ENCODE data around the gene SEMA5A. TPM values are rescaled to one million over a fixed set of nuclear protein-coding genes. Genes with fewer than 3 reads are reported as not detected.

Gene SEMA5A
- total and polyA plus RNA-seq, 8 donors: 18.2 to 29.5 (median 20.8) TPM

DNA sequence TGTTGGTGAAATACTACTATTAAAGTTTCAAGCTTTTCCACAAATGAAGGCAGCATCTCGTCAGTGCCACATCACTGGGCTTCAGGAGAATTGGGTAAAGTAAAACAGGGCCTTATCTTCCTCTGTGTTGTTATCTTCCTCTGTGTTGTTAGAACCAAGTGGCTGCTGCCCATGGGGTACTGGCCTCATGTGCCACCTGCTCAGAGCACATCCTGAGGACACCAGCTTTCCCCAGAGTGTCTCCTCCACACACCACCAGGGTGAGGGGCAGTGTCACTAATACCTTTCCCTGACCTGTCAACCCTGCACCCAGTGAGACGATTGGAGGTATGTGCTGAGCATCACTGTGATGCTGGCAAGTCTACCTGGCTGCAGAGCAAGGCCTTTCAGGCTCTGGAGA, 499.9 kb downstream of the SEMA5A start:
- no peak for DNase-seq
- Histone ChIP-seq H3K27ac (peak overlapping the region in 1 of 2 donors; percentile 11), H3K36me3 (no peaks in the 10 kb centered on the region), H3K27me3 (no peaks in the 10 kb centered on the region), H3K9me3 (no peaks in the 10 kb centered on the region), H3K4me3 (no peak overlapping the region), H3K4me1 (no peaks in the 10 kb centered on the region)
- TF ChIP-seq, protein P1, sequence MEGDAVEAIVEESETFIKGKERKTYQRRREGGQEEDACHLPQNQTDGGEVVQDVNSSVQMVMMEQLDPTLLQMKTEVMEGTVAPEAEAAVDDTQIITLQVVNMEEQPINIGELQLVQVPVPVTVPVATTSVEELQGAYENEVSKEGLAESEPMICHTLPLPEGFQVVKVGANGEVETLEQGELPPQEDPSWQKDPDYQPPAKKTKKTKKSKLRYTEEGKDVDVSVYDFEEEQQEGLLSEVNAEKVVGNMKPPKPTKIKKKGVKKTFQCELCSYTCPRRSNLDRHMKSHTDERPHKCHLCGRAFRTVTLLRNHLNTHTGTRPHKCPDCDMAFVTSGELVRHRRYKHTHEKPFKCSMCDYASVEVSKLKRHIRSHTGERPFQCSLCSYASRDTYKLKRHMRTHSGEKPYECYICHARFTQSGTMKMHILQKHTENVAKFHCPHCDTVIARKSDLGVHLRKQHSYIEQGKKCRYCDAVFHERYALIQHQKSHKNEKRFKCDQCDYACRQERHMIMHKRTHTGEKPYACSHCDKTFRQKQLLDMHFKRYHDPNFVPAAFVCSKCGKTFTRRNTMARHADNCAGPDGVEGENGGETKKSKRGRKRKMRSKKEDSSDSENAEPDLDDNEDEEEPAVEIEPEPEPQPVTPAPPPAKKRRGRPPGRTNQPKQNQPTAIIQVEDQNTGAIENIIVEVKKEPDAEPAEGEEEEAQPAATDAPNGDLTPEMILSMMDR (IDR thresholded peaks at IDR 0.05): no peak
- intact Hi-C loops (cut with DNase I): no loop called here
- ATAC-seq: no peak

DNA sequence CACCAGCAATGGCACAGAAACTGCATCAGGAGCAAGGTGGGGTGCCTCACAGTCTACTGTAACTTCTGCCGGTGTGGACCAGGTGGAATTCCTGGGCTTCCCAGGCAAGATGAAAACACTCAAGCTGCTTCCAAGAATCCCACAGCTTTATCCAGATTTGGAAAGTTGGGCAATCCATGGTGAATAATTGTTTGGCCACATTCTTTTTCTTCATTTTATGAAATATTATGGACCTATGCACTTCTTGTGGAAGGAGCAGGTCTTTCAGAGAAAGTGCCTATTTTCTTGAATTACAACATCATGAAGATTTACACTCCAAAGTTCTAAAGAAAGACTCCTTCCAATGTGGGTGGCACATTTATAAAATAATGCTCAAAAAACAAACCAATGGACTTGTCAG, 503.6 kb downstream of the SEMA5A start:
- TF ChIP-seq, protein P1 (IDR thresholded peaks at IDR 0.05): no peak
- Histone ChIP-seq H3K4me3 (no peak overlapping the region), H3K9me3 (no peaks in the 10 kb centered on the region), H3K27me3 (no peaks in the 10 kb centered on the region), H3K27ac (no peak overlapping the region), H3K4me1 (no peaks in the 10 kb centered on the region), H3K36me3 (no peaks in the 10 kb centered on the region)
- no peak for ATAC-seq
- DNase-seq: no peak
- intact Hi-C loops (cut with DNase I): no loop called here

DNA sequence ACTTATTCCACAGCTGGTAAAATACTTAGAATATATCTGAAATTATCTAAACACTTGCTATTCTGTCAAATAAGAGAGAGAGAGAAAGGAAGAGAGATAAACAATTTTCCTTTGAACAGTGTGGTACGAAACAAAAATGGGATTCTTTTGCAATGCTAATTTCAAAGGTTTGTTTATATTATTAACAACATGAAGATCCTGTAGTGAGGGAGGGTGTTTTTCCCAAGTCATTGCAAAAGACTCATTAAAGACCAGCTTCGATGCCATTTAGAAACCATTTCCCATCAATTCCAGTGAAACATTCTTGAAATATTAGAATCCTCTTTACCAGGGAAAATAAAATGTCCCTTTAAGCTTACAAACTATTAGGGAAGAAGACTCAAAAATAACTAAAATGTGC, 505.4 kb downstream of the SEMA5A start:
- ATAC-seq: no peak
- no peaks in the 10 kb centered on the region for H3K36me3 ChIP-seq
- intact Hi-C loops (cut with DNase I): no loop called here

DNA sequence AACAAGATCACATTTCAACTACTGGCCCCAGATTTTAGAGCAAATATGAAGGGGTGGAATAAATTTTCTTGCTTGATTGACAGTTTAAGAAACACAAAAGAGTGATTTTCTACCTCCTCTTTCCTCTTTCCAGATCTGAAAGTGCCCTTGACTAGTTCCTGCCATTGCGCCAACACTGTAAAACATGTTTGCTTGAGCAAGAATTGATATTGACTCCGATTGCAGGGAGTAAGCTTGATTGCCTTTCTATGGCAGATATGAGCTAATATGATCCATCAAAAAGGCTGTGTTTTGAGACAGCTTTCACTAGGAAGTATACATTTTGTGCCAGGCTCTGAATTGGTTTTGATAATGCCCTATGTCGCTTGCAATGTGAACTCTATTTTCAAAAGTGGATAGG, 508.8 kb downstream of the SEMA5A start:
- DNase-seq (no peak), ATAC-seq (no peak)
- Histone ChIP-seq H3K27me3 (no peaks in the 10 kb centered on the region), H3K27ac (no peak overlapping the region), H3K4me3 (no peak overlapping the region), H3K36me3 (no peaks in the 10 kb centered on the region), H3K4me1 (no peaks in the 10 kb centered on the region), H3K9me3 (no peaks in the 10 kb centered on the region)
- TF ChIP-seq, protein P1 (IDR thresholded peaks at IDR 0.05): no peak
- intact Hi-C loops (cut with DNase I): no loop called here

More for the DNA sequence above, 505.4 kb downstream of the SEMA5A start:
- no peak for DNase-seq
- Histone ChIP-seq H3K27me3 (no peaks in the 10 kb centered on the region), H3K27ac (no peak overlapping the region), H3K4me3 (no peak overlapping the region), H3K9me3 (no peaks in the 10 kb centered on the region), H3K4me1 (no peaks in the 10 kb centered on the region)
- TF ChIP-seq, protein P1 (IDR thresholded peaks at IDR 0.05): no peak

DNA sequence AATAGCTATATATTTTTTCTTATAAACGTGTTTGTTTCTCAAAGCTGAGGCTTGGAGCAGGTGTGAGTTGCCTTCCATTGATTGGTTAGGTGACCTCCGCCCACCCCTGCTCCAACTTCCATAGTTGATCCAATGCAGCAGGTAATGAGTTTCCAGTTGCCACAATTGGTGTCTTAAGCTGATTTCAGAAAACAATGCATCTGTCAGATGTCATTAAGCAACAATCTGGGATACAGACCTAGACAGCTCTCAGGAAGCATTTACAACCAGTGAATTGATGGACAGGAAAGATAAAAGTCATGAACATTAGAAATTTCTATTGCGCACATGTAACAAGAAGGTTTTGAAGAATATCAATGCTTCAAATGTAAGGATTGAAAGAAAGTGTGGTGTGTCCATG, 510.5 kb downstream of the SEMA5A start:
- H3K27me3 ChIP-seq: no peaks in the 10 kb centered on the region
- no peak for DNase-seq
- intact Hi-C loops (cut with DNase I): no loop called here
- ATAC-seq: no peak
- no peak overlapping the region for H3K27ac ChIP-seq
- no peaks in the 10 kb centered on the region for H3K9me3 ChIP-seq
- no peaks in the 10 kb centered on the region for H3K4me1 ChIP-seq
- TF ChIP-seq, protein P1 (IDR thresholded peaks at IDR 0.05): no peak
- H3K36me3 ChIP-seq: no peaks in the 10 kb centered on the region
- H3K4me3 ChIP-seq: no peak overlapping the region
